PFSK-1 (cell line): Measurements from ENCODE around the gene CTIF.
A peak's percentile ranks its signal among the peaks of the same experiment; 100 is the strongest.

Source experiments
- FOXP2 ChIP-seq: optimal IDR thresholded peaks from 2 replicates; pipeline ENCODE3; 2011; ENCODE audit warnings: borderline replicate concordance, control low read depth, inconsistent platforms; ENCODE audit not compliant: insufficient read depth; ENCODE audit errors: extremely low read length, extremely low read depth
- POLR2AphosphoS5 ChIP-seq: IDR thresholded peaks from 2 replicates; pipeline ENCODE4 v1.6.1; 2012; ENCODE audit warnings: low read depth, mild to moderate bottlenecking, control low read depth, low read length, moderate library complexity
- SIN3A ChIP-seq: IDR thresholded peaks from 2 replicates; pipeline ENCODE4 v1.6.1; 2012; ENCODE audit warnings: mild to moderate bottlenecking, low read length, moderate library complexity, borderline replicate concordance; ENCODE audit not compliant: insufficient read depth
- TAF1 ChIP-seq: IDR thresholded peaks from 2 replicates; pipeline ENCODE4 v1.6.1; 2012; ENCODE audit warnings: low read length, control low read depth, borderline replicate concordance; ENCODE audit not compliant: insufficient read depth
- TF ChIP-seq, protein P1 (sequence below), 2 experiments: IDR thresholded peaks; 2 replicates each; pipeline versions ENCODE4 v1.6.1 to v1.8.0; 2011 to 2012; ENCODE audit warnings: low read depth in 2 of 2, low read length in 2 of 2, control low read depth in 1 of 2, inconsistent platforms in 1 of 2, mild to moderate bottlenecking in 1 of 2, moderate library complexity in 1 of 2; ENCODE audit not compliant: insufficient read depth in 1 of 2

Gene CTIF

DNA sequence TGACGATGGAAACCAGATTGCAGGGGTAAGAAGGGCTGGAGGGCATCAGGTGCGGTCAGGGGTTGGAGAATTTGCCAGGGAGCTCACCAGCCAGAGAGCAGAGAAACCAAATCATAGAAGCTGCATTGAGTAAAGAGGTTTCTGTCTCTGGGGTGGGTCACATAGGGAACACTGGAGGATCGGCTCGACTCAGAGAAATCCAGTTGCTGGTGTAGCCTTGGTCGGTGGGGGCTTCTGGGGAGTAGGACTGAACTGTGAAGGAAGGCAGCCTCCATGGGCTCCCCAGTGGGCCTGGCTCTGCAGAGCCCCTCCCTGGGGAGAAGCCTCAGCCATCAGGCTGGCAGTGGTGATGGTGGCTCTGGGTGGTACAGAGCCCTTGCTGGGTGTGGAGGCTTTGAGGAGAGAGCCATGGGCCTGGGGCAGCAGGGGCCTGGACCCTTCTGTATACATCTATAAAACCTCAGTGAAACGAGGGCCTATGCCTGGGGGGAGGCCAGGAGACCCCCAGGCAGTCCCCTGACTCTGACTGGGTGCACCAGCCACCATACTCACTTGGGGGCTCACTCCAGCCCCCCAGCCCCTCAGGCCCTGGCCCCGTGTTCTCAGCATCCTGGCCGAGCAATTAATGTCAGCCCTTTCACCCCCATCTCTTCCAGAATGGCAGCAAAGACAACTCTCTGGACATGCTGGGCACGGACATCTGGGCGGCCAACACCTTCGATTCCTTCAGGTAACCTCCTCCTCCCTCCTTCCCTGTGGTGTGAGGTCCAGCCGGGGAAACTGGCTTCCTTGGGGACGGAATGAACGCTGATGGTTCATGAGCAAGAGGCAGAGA, 124.5 kb downstream of the CTIF start:
- TF ChIP-seq SIN3A: no peak
- TF ChIP-seq, protein P1, sequence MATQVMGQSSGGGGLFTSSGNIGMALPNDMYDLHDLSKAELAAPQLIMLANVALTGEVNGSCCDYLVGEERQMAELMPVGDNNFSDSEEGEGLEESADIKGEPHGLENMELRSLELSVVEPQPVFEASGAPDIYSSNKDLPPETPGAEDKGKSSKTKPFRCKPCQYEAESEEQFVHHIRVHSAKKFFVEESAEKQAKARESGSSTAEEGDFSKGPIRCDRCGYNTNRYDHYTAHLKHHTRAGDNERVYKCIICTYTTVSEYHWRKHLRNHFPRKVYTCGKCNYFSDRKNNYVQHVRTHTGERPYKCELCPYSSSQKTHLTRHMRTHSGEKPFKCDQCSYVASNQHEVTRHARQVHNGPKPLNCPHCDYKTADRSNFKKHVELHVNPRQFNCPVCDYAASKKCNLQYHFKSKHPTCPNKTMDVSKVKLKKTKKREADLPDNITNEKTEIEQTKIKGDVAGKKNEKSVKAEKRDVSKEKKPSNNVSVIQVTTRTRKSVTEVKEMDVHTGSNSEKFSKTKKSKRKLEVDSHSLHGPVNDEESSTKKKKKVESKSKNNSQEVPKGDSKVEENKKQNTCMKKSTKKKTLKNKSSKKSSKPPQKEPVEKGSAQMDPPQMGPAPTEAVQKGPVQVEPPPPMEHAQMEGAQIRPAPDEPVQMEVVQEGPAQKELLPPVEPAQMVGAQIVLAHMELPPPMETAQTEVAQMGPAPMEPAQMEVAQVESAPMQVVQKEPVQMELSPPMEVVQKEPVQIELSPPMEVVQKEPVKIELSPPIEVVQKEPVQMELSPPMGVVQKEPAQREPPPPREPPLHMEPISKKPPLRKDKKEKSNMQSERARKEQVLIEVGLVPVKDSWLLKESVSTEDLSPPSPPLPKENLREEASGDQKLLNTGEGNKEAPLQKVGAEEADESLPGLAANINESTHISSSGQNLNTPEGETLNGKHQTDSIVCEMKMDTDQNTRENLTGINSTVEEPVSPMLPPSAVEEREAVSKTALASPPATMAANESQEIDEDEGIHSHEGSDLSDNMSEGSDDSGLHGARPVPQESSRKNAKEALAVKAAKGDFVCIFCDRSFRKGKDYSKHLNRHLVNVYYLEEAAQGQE (IDR thresholded peaks at IDR 0.05; ENCODE audit: insufficient read depth in 1 of 2, low read depth in 2 of 2, low read length in 2 of 2): no peak
- TF ChIP-seq FOXP2: no peak
- no peak for TF ChIP-seq TAF1
- TF ChIP-seq POLR2AphosphoS5: no peak

DNA sequence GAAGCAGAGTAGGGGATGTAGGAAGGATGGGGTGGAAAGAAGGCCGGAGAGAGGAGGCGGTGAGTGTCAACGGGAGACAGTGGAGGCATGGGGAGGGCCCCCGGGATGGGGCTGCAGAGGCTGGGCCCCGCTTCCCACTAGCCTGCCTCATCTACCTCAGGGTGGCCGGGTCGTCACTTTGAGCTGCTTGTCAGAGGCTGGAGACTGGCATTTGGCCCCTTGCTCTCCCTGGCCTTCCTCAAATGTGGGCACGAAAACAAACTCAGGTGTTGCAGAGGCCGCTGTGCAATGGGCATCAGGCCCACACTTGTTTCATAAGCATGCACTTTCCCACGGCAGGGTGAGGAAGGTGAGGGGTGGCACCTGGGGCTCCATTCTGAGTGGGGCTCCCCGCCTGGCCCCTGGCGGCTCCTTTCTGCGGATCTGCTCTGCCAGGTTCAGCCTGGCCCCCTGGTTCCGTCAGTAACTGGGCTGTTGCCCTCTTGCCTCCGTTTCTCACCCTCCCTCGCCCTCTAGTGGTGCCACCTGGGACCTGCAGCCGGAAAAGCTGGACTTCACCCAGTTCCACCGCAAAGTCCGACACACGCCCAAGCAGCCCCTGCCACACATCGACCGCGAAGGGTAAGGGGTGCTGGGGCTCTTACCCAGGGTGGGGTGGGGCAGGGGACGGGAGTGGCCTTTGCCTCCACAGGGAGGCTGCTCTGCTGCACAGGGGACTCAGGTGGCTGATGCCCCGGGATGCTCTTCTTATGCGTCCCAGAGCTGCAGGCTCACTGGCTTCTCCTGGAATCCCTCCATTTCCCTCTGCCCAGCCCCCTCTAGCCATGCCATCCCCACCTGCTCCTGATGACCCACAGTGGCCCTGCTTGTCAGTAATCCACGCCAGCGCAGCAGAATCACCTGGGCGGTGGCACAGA, 125.4 kb downstream of the CTIF start:
- TF ChIP-seq SIN3A (no peak), FOXP2 (peak; percentile 59), POLR2AphosphoS5 (no peak), TAF1 (no peak)
- TF ChIP-seq, protein P1 (IDR thresholded peaks at IDR 0.05; ENCODE audit: insufficient read depth in 1 of 2, low read depth in 2 of 2, low read length in 2 of 2): no peak

DNA sequence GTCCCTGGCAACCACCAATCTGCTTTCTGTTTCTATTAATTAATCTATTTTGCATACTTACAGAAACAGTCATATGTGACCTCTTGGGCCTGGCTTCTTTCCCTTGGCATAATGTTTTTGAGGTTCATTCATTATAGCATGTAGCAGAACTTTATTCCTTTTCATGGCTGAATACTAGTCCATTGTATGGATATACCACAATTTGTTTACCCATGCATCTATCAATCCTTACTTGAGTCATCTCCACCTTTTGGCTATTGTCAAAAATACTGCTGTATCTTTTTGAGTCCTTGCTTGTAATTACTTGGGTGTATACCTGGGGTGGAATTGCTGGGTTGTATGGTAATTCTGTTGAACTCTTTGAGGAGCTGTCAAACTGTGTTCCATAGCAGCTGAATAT, 126.8 kb downstream of the CTIF start:
- TF ChIP-seq SIN3A: no peak
- TF ChIP-seq, protein P1 (IDR thresholded peaks at IDR 0.05; ENCODE audit: insufficient read depth in 1 of 2, low read depth in 2 of 2, low read length in 2 of 2): no peak
- no peak for TF ChIP-seq FOXP2
- no peak for TF ChIP-seq POLR2AphosphoS5
- no peak for TF ChIP-seq TAF1

DNA sequence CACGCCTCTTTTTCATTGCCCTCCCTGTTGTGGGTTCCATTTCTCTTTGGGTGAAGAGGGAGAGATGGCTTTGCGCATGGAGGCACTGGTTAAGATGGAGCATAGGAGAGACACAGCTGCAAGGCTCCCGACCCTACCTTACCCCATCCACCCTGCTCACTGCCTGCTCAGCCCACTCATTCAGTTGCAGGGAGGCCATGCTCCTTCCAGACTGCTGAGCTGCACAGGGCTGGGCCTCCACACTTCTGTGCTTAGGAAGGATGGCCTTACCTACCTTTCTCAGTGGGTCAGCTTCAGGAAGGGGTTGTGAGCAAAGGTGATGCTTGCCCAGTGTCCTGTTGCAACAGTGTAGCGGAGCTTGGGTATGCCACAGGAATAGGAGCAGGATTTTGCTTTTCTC, 127.8 kb downstream of the CTIF start:
- TF ChIP-seq FOXP2 (no peak), POLR2AphosphoS5 (no peak), TAF1 (no peak), SIN3A (no peak)
- TF ChIP-seq, protein P1 (IDR thresholded peaks at IDR 0.05; ENCODE audit: insufficient read depth in 1 of 2, low read depth in 2 of 2, low read length in 2 of 2): no peak
